Endothelial cell (in vitro differentiated cells): ENCODE data around the gene SLC2A5. TPM values are rescaled to one million over a fixed set of nuclear protein-coding genes. Genes with fewer than 3 reads are reported as not detected.
"Not testable (repeated sequence)": the region's sequence is repeated elsewhere in the genome, so short reads cannot be mapped to it uniquely, and the experiment has no call there.

Experiments
- DNase-seq: peaks from one replicate; pipeline ENCODE4 v3.0.0; 2021; ENCODE audit warnings: low spot score
- H3K27ac Mint-ChIP-seq: one replicate; pipeline ENCODE4 v1.8.0; 2021; ENCODE audit warnings: mixed read lengths, inconsistent platforms; ENCODE audit not compliant: unreplicated experiment
- H3K27me3 Mint-ChIP-seq: one replicate; pipeline ENCODE4 v1.8.0; 2021; ENCODE audit warnings: mild to moderate bottlenecking, moderate library complexity, mixed read lengths, inconsistent platforms; ENCODE audit not compliant: unreplicated experiment
- H3K36me3 Mint-ChIP-seq: one replicate; pipeline ENCODE4 v1.8.0; 2021; ENCODE audit warnings: mild to moderate bottlenecking, low read depth, mixed read lengths, inconsistent platforms; ENCODE audit not compliant: unreplicated experiment
- H3K4me1 Mint-ChIP-seq: one replicate; pipeline ENCODE4 v1.8.0; 2021; ENCODE audit warnings: mild to moderate bottlenecking, mixed read lengths, inconsistent platforms; ENCODE audit not compliant: unreplicated experiment
- H3K4me3 Mint-ChIP-seq: one replicate; pipeline ENCODE4 v1.8.0; 2021; ENCODE audit warnings: mild to moderate bottlenecking, mixed read lengths, inconsistent platforms; ENCODE audit not compliant: unreplicated experiment
- H3K9me3 Mint-ChIP-seq: one replicate; pipeline ENCODE4 v1.8.0; 2021; ENCODE audit warnings: mixed read lengths, inconsistent platforms; ENCODE audit not compliant: unreplicated experiment
- total RNA-seq: library from RNA; stranded (reverse); fragmentation: NEBNext Ultra II Directional; extraction: Animal tissue kit (Norgen Biotek cat#: 25700); gene quantifications from one replicate; pipeline ENCODE4 v1.2.1, GENCODE V29; 2021; ENCODE audit not compliant: unreplicated experiment
- TF ChIP-seq, protein P1 (sequence below): fragments of 200-600 bp; sonication (generic); IDR thresholded peaks from one replicate; pipeline ENCODE4 v1.5.0; 2021; ENCODE audit warnings: antibody characterized with exemption; ENCODE audit not compliant: unreplicated experiment

The SLC2A5 gene
- total RNA-seq, 1 donor from 2014 or later: not detected

DNA sequence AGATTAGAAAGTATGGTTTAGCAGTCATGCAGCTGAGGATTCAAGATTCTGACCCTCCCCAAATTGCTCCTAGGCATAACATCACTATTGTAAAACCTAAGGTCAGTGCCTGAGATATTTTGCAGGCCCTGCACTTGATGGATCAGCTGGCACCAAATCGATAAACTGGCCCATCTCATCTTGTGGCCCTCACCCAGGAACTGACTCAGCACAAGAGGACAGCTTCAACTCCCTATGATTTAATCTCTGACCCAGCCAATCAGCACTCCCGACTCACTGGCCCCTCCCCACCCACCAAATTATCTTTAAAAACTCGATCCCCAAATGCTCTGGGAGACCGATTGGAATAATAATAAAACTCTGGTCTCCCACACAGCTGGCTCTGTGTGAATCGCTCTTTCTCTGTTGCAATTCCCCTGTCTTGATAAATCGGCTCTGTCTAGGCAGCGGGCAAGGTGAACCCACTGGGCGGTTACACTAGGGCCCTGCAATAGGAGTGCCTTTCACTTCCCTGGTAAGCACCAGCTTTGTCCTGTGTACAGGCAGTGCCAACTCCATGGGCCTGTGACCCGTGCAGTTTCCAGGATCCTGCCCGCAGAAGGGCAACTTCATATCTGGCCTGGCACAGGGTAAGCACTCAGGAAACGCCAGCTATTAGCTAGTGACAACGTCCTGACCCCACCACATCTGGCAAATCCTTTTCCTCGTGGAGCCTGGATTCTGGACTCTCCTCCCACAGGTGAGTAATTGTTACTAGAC lies 28.7 kb upstream of the SLC2A5 start:
- Mint-ChIP-seq H3K36me3 (no peaks in the 10 kb centered on the region), H3K9me3 (peaks cover 7% of the 10 kb centered on the region), H3K27ac (no peak overlapping the region), H3K4me1 (no peaks in the 10 kb centered on the region), H3K27me3 (no peaks in the 10 kb centered on the region), H3K4me3 (no peak overlapping the region)
- no peak for DNase-seq
- TF ChIP-seq, protein P1, sequence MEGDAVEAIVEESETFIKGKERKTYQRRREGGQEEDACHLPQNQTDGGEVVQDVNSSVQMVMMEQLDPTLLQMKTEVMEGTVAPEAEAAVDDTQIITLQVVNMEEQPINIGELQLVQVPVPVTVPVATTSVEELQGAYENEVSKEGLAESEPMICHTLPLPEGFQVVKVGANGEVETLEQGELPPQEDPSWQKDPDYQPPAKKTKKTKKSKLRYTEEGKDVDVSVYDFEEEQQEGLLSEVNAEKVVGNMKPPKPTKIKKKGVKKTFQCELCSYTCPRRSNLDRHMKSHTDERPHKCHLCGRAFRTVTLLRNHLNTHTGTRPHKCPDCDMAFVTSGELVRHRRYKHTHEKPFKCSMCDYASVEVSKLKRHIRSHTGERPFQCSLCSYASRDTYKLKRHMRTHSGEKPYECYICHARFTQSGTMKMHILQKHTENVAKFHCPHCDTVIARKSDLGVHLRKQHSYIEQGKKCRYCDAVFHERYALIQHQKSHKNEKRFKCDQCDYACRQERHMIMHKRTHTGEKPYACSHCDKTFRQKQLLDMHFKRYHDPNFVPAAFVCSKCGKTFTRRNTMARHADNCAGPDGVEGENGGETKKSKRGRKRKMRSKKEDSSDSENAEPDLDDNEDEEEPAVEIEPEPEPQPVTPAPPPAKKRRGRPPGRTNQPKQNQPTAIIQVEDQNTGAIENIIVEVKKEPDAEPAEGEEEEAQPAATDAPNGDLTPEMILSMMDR: no peak

DNA sequence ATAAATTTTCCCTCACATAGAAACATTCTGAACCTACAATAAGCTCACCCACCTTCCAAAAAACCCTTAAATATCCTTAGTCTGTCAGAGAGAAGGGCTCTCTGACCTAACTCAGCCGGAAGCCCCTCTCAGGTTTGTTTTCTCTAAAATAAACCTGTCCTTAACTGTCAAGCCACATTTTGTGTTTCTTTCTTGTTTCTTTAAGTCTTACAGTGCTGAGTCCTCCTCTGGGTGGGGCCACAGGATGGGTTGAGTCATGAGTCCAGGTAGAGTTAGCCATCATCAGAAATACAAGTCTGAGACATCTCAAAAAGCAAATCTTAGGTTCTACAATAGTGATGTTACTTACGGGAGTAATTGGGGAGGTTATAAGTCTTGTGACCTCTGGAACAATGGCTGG lies 26.4 kb upstream of the SLC2A5 start:
- no peak overlapping the region for H3K4me3 Mint-ChIP-seq
- TF ChIP-seq, protein P1: no peak
- H3K27ac Mint-ChIP-seq: no peak overlapping the region
- H3K9me3 Mint-ChIP-seq: peaks cover 7% of the 10 kb centered on the region
- no peaks in the 10 kb centered on the region for H3K36me3 Mint-ChIP-seq
- no peak for DNase-seq
- no peaks in the 10 kb centered on the region for H3K27me3 Mint-ChIP-seq
- H3K4me1 Mint-ChIP-seq: no peaks in the 10 kb centered on the region

DNA sequence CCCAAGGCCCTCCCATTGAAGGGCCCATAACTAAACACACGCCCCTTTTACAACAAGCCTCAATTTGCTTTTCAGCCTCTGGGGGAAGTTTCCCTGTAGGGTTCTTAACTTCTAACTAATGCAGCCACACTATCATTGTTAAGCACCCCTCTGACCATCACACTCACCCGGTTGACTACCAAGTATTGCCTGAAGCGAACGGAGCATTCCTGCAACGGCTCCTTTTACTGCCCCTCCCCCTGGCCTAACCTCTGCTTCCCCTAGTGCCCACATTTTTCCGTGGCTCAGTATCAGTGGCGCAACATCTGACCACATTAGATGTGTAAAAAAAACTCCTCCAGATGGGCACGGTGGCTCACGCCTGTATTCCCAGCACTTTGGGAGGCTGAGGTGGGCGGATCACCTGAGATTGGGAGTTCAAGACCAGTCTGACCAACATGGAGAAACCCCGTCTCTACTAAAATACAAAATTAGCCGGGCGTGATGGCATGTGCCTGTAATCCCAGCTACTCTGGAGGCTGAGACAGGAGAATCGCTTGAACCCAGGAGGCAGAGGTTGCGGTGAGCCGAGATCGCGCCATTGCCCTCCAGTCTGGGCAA lies 24.7 kb upstream of the SLC2A5 start:
- H3K27ac Mint-ChIP-seq, H3K9me3 Mint-ChIP-seq, H3K27me3 Mint-ChIP-seq, H3K4me1 Mint-ChIP-seq, H3K4me3 Mint-ChIP-seq, DNase-seq, H3K36me3 Mint-ChIP-seq: not testable (repeated sequence)

DNA sequence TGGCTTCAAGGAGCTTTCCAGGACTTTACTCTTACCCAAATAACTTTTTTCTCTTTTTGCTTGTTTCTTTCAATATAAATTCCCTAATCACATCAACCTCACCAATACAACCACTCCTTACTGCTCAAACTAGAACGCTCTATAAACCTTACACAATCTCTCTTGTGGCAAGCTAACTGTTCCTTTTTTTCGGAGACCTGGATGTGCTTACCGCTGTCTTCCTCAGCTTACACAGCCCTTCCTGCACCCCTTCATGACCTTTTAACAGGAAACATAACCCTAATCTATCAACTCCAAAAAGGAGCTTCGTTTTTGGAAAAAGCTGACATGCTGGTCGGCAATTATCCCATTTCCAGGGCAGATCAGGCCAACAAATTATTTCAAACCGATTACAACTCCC lies 24.1 kb upstream of the SLC2A5 start:
- no peaks in the 10 kb centered on the region for H3K4me1 Mint-ChIP-seq
- H3K4me3 Mint-ChIP-seq: no peak overlapping the region
- H3K9me3 Mint-ChIP-seq: peaks cover 7% of the 10 kb centered on the region
- no peak overlapping the region for H3K27ac Mint-ChIP-seq
- no peak for DNase-seq
- H3K36me3 Mint-ChIP-seq: peaks cover 4% of the 10 kb centered on the region
- H3K27me3 Mint-ChIP-seq: no peaks in the 10 kb centered on the region
- TF ChIP-seq, protein P1: no peak

DNA sequence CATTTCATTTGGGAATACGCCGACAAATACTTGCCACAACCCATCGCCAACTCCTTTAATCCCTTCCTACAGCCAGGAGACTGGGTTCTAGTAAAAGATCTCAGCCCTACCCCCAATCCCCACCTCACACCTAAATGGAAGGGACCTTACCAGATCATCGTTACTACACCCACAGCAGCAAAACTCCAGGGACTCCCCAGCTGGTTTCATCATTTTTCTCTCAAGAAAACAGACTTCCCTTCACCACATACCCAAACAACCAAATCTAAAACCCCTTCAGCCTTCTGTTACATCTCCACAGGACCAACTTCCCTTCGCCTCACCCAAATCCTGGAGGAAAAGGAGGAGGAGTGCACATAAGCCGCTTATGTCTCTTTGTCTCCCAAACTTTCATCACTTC lies 23.7 kb upstream of the SLC2A5 start:
- DNase-seq: no peak
- peaks cover 7% of the 10 kb centered on the region for H3K9me3 Mint-ChIP-seq
- TF ChIP-seq, protein P1: no peak
- no peak overlapping the region for H3K4me3 Mint-ChIP-seq
- H3K27me3 Mint-ChIP-seq: no peaks in the 10 kb centered on the region
- H3K36me3 Mint-ChIP-seq: peaks cover 4% of the 10 kb centered on the region
- H3K4me1 Mint-ChIP-seq: no peaks in the 10 kb centered on the region
- H3K27ac Mint-ChIP-seq: no peak overlapping the region
